Measurements from ENCODE around the gene SDR39U1.

GRCh38 chr14:24409192-24409591, 33.4 kb downstream of the SDR39U1 start:
- no peak for TF ChIP-seq SMC3 (conservative IDR thresholded peaks at IDR 0.05; ENCODE audit: poor library complexity)
- TF ChIP-seq POLR2AphosphoS5 (IDR thresholded peaks at IDR 0.05) = no peak
- no peak for TF ChIP-seq CTCF (IDR thresholded peaks at IDR 0.05; ENCODE audit: poor library complexity, severe bottlenecking)
- no peak for TF ChIP-seq RAD21 (conservative IDR thresholded peaks at IDR 0.05)
- TF ChIP-seq EZH2 (IDR thresholded peaks at IDR 0.05; ENCODE audit: borderline replicate concordance, insufficient read depth, low read length, poor library complexity, severe bottlenecking) = no peak
- no peak for TF ChIP-seq TAF1 (IDR thresholded peaks at IDR 0.05; ENCODE audit: low read depth)

Data from neural cell (in vitro differentiated cells).